K562 (cell line): ENCODE measurements around the gene NHLH2. TPM values are rescaled to one million over a fixed set of nuclear protein-coding genes. Genes with fewer than 3 reads are reported as not detected.

ENCODE experiments used
- ATAC-seq: fragments of 200-7000 bp; cut with Tn5 transposase; 3 replicates; pipeline ENCODE4 v1.9.1; 2020; ENCODE audit warnings: moderate library complexity
- BruUV-seq: library from RNA; stranded (reverse); fragments of 400-500 nt; replicated peaks from 2 replicates; lab custom pipeline; 2021; lab: Mats Ljungman, UMichigan
- CTCF ChIA-PET: fragments of 300-600 bp; formaldehyde crosslinking; extraction: SDS; loops from one replicate; lab custom pipeline; 2021; ENCODE audit warnings: low intra/inter-chr PET ratio; lab: Yijun Ruan, JAX
- POLR2A ChIA-PET: fragments of 300-600, 350-650 bp; sonication (Branson Sonifier 250); formaldehyde crosslinking; extraction: SDS; loops from one replicate; lab custom pipeline; 2021; ENCODE audit warnings: antibody characterized with exemption, inconsistent platforms; lab: Yijun Ruan, JAX
- DNase-seq, 4 experiments: peaks; one replicate each; pipeline versions ENCODE4 v3.0.0 to v3.0.0-alpha.2; 2011 to 2018; ENCODE audit warnings: low spot score in 3 of 4, mixed read lengths in 3 of 4; ENCODE audit errors: extremely low read depth in 1 of 4
- FAIRE-seq: peaks from 2 replicates; lab custom pipeline; 2011; peaks lifted over from hg19 to GRCh38; lab: Jason Lieb, UNC
- H2AFZ ChIP-seq: 2 replicates; pipeline ENCODE4 v1.6.0; 2011; ENCODE audit warnings: low read depth, low read length, control low read depth, inconsistent platforms
- H3K27ac ChIP-seq: fragments of 200-600 bp; 3 replicates; pipeline ENCODE4 v1.8.0; 2011; ENCODE audit warnings: low read depth, mild to moderate bottlenecking, control low read depth, inconsistent platforms, low read length, moderate library complexity, mixed read lengths; ENCODE audit errors: extremely low read depth
- H3K27me3 ChIP-seq, 2 experiments: fragments of 300-600 bp in 1 of 2; 2 replicates in 1 of 2; 3 replicates in 1 of 2; pipeline versions ENCODE4 v1.6.0 to v1.8.0; 2011; ENCODE audit warnings: inconsistent platforms in 2 of 2, low read length in 2 of 2, mild to moderate bottlenecking in 1 of 2, mixed read lengths in 1 of 2, moderate library complexity in 1 of 2; ENCODE audit not compliant: control insufficient read depth in 2 of 2, insufficient read depth in 2 of 2
- H3K36me3 ChIP-seq: fragments of 300-600 bp; 3 replicates; pipeline ENCODE4 v1.8.0; 2011; ENCODE audit warnings: mild to moderate bottlenecking, low read length, inconsistent platforms; ENCODE audit not compliant: control insufficient read depth, insufficient read depth
- H3K4me1 ChIP-seq, 2 experiments: fragments of 200-600 bp in 1 of 2; replicated peaks in 1 of 2; 2 replicates in 1 of 2; 3 replicates in 1 of 2; pipeline versions ENCODE4 v1.5.1 to v1.8.0; 2011; ENCODE audit warnings: inconsistent platforms in 2 of 2, low read length in 2 of 2, mild to moderate bottlenecking in 1 of 2, mixed read lengths in 1 of 2, moderate library complexity in 1 of 2; ENCODE audit not compliant: control insufficient read depth in 2 of 2, insufficient read depth in 2 of 2
- H3K4me2 ChIP-seq: 2 replicates; pipeline ENCODE4 v1.6.1; 2011; ENCODE audit warnings: low read length, control low read depth, inconsistent platforms, mixed read lengths; ENCODE audit not compliant: insufficient read depth
- H3K4me3 ChIP-seq: fragments of 200-600 bp; sonication (generic), shearing (Covaris generic); 2 replicates; pipeline ENCODE4 v1.5.1; 2016; ENCODE audit warnings: control low read depth, inconsistent platforms
- H3K79me2 ChIP-seq: fragments of 200-600 bp; 3 replicates; pipeline ENCODE4 v1.8.0; 2011; ENCODE audit warnings: low read length, inconsistent platforms; ENCODE audit not compliant: control insufficient read depth, insufficient read depth
- H3K9ac ChIP-seq, 2 experiments: 2 replicates each; pipeline versions ENCODE4 v1.6.0 to v1.6.1; 2011; ENCODE audit warnings: low read depth in 2 of 2, low read length in 2 of 2, control low read depth in 1 of 2, inconsistent platforms in 1 of 2, mild to moderate bottlenecking in 1 of 2, mixed read lengths in 1 of 2; ENCODE audit not compliant: insufficient read depth in 1 of 2
- H3K9me1 ChIP-seq: one replicate; pipeline ENCODE4 v1.6.0; 2011; ENCODE audit warnings: inconsistent platforms, mild to moderate bottlenecking, low read length, moderate library complexity; ENCODE audit not compliant: control insufficient read depth, insufficient read depth
- H3K9me3 ChIP-seq: replicated peaks from 2 replicates; pipeline ENCODE4 v1.5.1; 2011; ENCODE audit warnings: low read depth, low read length, inconsistent platforms; ENCODE audit not compliant: control insufficient read depth, insufficient read depth
- H4K20me1 ChIP-seq: replicated peaks from 2 replicates; pipeline ENCODE4 v1.6.1; 2011; ENCODE audit warnings: low read length, inconsistent platforms, mixed read lengths; ENCODE audit not compliant: control insufficient read depth, insufficient read depth
- C11orf30 ChIP-seq: fragments of 450-650 bp; IDR thresholded peaks from 2 replicates; pipeline ENCODE4 v1.6.1; 2016; ENCODE audit warnings: low read depth, mild to moderate bottlenecking
- CBX8 ChIP-seq: fragments of 200-600 bp; sonication (generic); IDR thresholded peaks from 2 replicates; pipeline ENCODE4 v1.6.1; 2012; ENCODE audit warnings: borderline replicate concordance, mixed run types, low read depth, mild to moderate bottlenecking, moderate library complexity, mixed read lengths, low read length, control low read depth, inconsistent platforms; ENCODE audit not compliant: poor library complexity, severe bottlenecking; ENCODE audit errors: extremely low read depth
- CHD2 ChIP-seq: IDR thresholded peaks from 2 replicates; pipeline ENCODE4 v1.6.1; 2011; ENCODE audit warnings: low read depth, low read length
- DACH1 ChIP-seq: fragments of 450-650 bp; IDR thresholded peaks from 2 replicates; pipeline ENCODE4 v1.6.1; 2018; ENCODE audit not compliant: partially characterized antibody
- ERF ChIP-seq: fragments of 450-650 bp; formaldehyde crosslinking; IDR thresholded peaks from 2 replicates; pipeline ENCODE4 v1.4.0; 2020; ENCODE audit warnings: mild to moderate bottlenecking, mixed read lengths
- GTF3C2 ChIP-seq: IDR thresholded peaks from 3 replicates; pipeline ENCODE4 v1.6.1; 2011; ENCODE audit warnings: borderline replicate concordance, mild to moderate bottlenecking, moderate library complexity; ENCODE audit not compliant: insufficient read length; ENCODE audit errors: extremely low read depth
- HEY1 ChIP-seq: fragments of 250-450 bp; sonication (Bioruptor Pico); IDR thresholded peaks from 2 replicates; pipeline ENCODE4 v1.5.0; 2020; ENCODE audit warnings: mild to moderate bottlenecking, moderate library complexity, borderline replicate concordance
- NFE2L1 ChIP-seq: fragments of 450-650 bp; IDR thresholded peaks from 2 replicates; pipeline ENCODE4 v1.6.1; 2016; ENCODE audit warnings: missing genetic modification characterization, low read depth, mild to moderate bottlenecking, missing compliant biosample characterization, moderate library complexity, borderline replicate concordance
- PHTF2 ChIP-seq: fragments of 250-450 bp; sonication (Bioruptor Pico); IDR thresholded peaks from 2 replicates; pipeline ENCODE4 v1.5.0; 2021; ENCODE audit warnings: mild to moderate bottlenecking
- ZNF740 ChIP-seq, 3 experiments: fragments of 200-800 bp in 1 of 3; sonication (Bioruptor generic) in 1 of 3; sonication (generic) in 1 of 3; formaldehyde crosslinking in 1 of 3; IDR thresholded peaks; 2 replicates each; pipeline versions ENCODE4 v1.6.1 to v1.8.0; 2016 to 2022; ENCODE audit warnings: mild to moderate bottlenecking in 2 of 3, missing compliant biosample characterization in 2 of 3, missing genetic modification characterization in 2 of 3, missing genetic modification reagents in 1 of 3
- WGBS: fragments of 100-300 bp; shearing (Covaris generic); methylation state at CpG from one replicate; pipeline ENCODE4 v1.1.6; 2016; ENCODE audit warnings: low coverage, mixed read lengths; ENCODE audit not compliant: insufficient coverage; ENCODE audit errors: missing lambda C conversion rate; 5-methylcytosine and 5-hydroxymethylcytosine counted together
- in situ Hi-C: fragments of 300-500 bp; cut with MboI; formaldehyde crosslinking; loops from 4 replicates; pipeline ENCODE4 v1.15.0; 2018; ENCODE audit warnings: inconsistent platforms, mixed read lengths
- intact Hi-C: fragments of 100-400 bp; cut with micrococcal nuclease; formaldehyde crosslinking; loops from 2 replicates; pipeline ENCODE4 v1.14.2; 2022
- polyA plus RNA-seq, 8 experiments: library from polyadenylated mRNA; depleted of rRNA in 4 of 8; stranded (reverse) in 5 of 8; unstranded in 3 of 8; fragments of >200 nt; fragmentation: Nextera tagmentation in 2 of 8; fragmentation: Illumina TruSeq in 1 of 8; extraction: Ambion mirVana in 2 of 8; extraction: Trizol in 1 of 8; gene quantifications; 2 replicates each; pipeline versions ENCODE4 v1.2.1 to v1.2.3, GENCODE V29; 2011 to 2014; ENCODE audit warnings: inconsistent platforms in 1 of 8, missing spikeins in 1 of 8
- total RNA-seq, 7 experiments: library from RNA; depleted of rRNA in 6 of 7; stranded (reverse); fragments of >200 nt in 6 of 7; fragmentation: Illumina TruSeq in 2 of 7; extraction: Trizol in 2 of 7; gene quantifications; 2 replicates each; pipeline versions ENCODE4 v1.2.1 to v1.2.3, GENCODE V29; 2011 to 2021; ENCODE audit warnings: low replicate concordance in 1 of 7

NHLH2 gene
- total and polyA plus RNA-seq, 9 of the 15 experiments (the other 6 are each of a cell fraction or from before 2014, with no cell fraction given): not detected

- Histone ChIP-seq H3K9me3 (no peaks in the 10 kb centered on the region), H4K20me1 (no peaks in the 10 kb centered on the region), H3K9ac (no peak overlapping the region), H3K36me3 (no peaks in the 10 kb centered on the region), H3K79me2 (no peaks in the 10 kb centered on the region), H3K27ac (no peak overlapping the region), H3K9me1 (no peaks in the 10 kb centered on the region), H3K4me1 (peaks cover 0 to 11% of the 10 kb centered on the region in 2 experiments; a peak in 3 of 5 replicates), H2AFZ (no peak overlapping the region), H3K27me3 (peaks cover 0 to 17% of the 10 kb centered on the region in 2 experiments; a peak in 3 of 5 replicates), H3K4me3 (no peak overlapping the region), H3K4me2 (no peak overlapping the region)
- FAIRE-seq: no peak
- no peak for DNase-seq
- ChIA-PET POLR2A (interaction anchor here (0.7 to 0.8 kb wide), 2 partner anchors 42 to 1892 kb away, joined by 3 read pairs; no protein-coding TSS in a partner anchor), CTCF (no interaction called here)
- no peak for TF ChIP-seq GTF3C2
- no peak for TF ChIP-seq HEY1 (CRISPR knock-in tag)
- no peak for TF ChIP-seq ZNF740 (CRISPR knock-in tag; IDR thresholded peaks at IDR 0.05)
- TF ChIP-seq ZNF740 (tag; IDR thresholded peaks at IDR 0.05): no peak
- TF ChIP-seq NFE2L1 (tag): no peak
- TF ChIP-seq PHTF2 (CRISPR knock-in tag): no peak
- no peak for TF ChIP-seq CHD2
- TF ChIP-seq DACH1: no peak
- no peak for TF ChIP-seq CBX8
- no peak for TF ChIP-seq ERF (CRISPR knock-in tag)
- no peak for TF ChIP-seq C11orf30
- no TSS peak for BruUV-seq
- no peak for ATAC-seq
- 1% methylated on average over 8 of the region's 8 CpGs for WGBS
- intact Hi-C loops: no loop called here
- in situ Hi-C loops: no loop called here
These were observed 8.3 kb downstream of the NHLH2 start for GRCh38 chr1:115832651-115833050.
